Adrenal gland (tissue), 12 donors: ENCODE results near the gene IL17RD. TPM values are rescaled to one million over a fixed set of nuclear protein-coding genes. Genes with fewer than 3 reads are reported as not detected.
A peak's percentile ranks its signal among the peaks of the same experiment; 100 is the strongest.

ENCODE experiments used
- DNase-seq, 7 donors: peaks; one replicate each; pipeline ENCODE4 v3.0.0-alpha.2; 2019 to 2020
- H3K27ac ChIP-seq, 5 donors: fragments of 200-600 bp; sonication (generic) in 4 of 5; 1 replicate in 3 of 5; 2 replicates in 2 of 5; pipeline versions ENCODE4 v1.5.1 to v1.8.0; 2016 to 2020; ENCODE audit warnings: mild to moderate bottlenecking in 1 of 5
- H3K27me3 ChIP-seq: fragments of 200-600 bp; 2 replicates; pipeline ENCODE4 v1.8.0; 2021
- H3K36me3 ChIP-seq, 2 donors: fragments of 200-600 bp; replicated peaks in 1 of 2; 1 replicate in 1 of 2; 2 replicates in 1 of 2; pipeline versions ENCODE4 v1.5.1 to v1.8.0; 2018 to 2022
- H3K4me1 ChIP-seq, 2 donors: fragments of 200-600 bp; replicated peaks in 1 of 2; 1 replicate in 1 of 2; 2 replicates in 1 of 2; pipeline versions ENCODE4 v1.5.1 to v1.8.0; 2018 to 2021
- H3K4me3 ChIP-seq, 4 donors: fragments of 200-600 bp; sonication (generic) in 3 of 4; one replicate each; pipeline ENCODE4 v1.5.1; 2016 to 2018
- H3K9me3 ChIP-seq, 3 donors: fragments of 200-600 bp; sonication (generic) in 1 of 3; replicated peaks in 1 of 3; 1 replicate in 2 of 3; 2 replicates in 1 of 3; pipeline versions ENCODE4 v1.5.1 to v1.8.0; 2016 to 2021
- POLR2A ChIP-seq, 2 donors: fragments of 450-650 bp; IDR thresholded peaks; one replicate each; pipeline ENCODE4 v1.6.1; 2017; ENCODE audit warnings: antibody characterized with exemption in 2 of 2, mild to moderate bottlenecking in 2 of 2, moderate library complexity in 1 of 2
- WGBS, 4 donors: extraction: QIAGEN DNeasy Blood & Tissue Kit in 2 of 4; methylation state at CpG; one replicate each; pipeline versions ENCODE4 v1.1.5 to v1.1.7; 2013 to 2017; 5-methylcytosine and 5-hydroxymethylcytosine counted together
- intact Hi-C, 2 donors: fragments of 100-400 bp; cut with DNase I; formaldehyde crosslinking; loops; one replicate each; pipeline versions ENCODE4 v1.14.1 to v1.15.0; 2022 to 2023
- polyA plus RNA-seq, 3 donors: library from polyadenylated mRNA; stranded (reverse); fragments of 200-250 nt in 2 of 3; fragments of 350-450 nt in 1 of 3; fragmentation: Illumina TruSeq in 1 of 3; extraction: RNeasy Lipid Tissue Mini Kit (QIAGEN cat#74804) in 1 of 3; gene quantifications; one replicate each; pipeline ENCODE4 v1.2.3, GENCODE V29; 2013 to 2014
- total RNA-seq, 9 donors: library from RNA; depleted of rRNA in 4 of 9; stranded (reverse); fragments of >200 nt in 4 of 9; fragments of 120-200 nt in 1 of 9; fragmentation: NEBNext Ultra II Directional in 1 of 9; extraction: Animal tissue kit (Norgen Biotek cat#: 25700) in 1 of 9; gene quantifications; one replicate each; pipeline versions ENCODE4 v1.1.0 to v1.2.4, GENCODE V29; 2013 to 2023
- TF ChIP-seq, protein P1 (sequence below), 6 experiments: fragments of 450-650 bp in 4 of 6; fragments of 200-600 bp in 2 of 6; sonication (generic) in 1 of 6; IDR thresholded peaks; 1 replicate in 5 of 6; 2 replicates in 1 of 6; pipeline versions ENCODE4 v1.5.1 to v1.8.0; 2016 to 2021; ENCODE audit warnings: antibody characterized with exemption in 6 of 6, mild to moderate bottlenecking in 2 of 6, moderate library complexity in 1 of 6
- donor health status: healthy with polysubstance abuse.
- donor health status: Bipolar disorder and iron deficiency.
- donor health status: DM: yes; HTN: yes; CAD: no.
- donor health status: DM: no; HTN: no; CAD: no.
- donor health status: DM: no; HTN: no; CAD: no.
- donor health status: DM: yes; HTN: yes; CAD: no.

The IL17RD gene
- total and polyA plus RNA-seq, 12 donors = 0.44 to 7.1 (median 1.5) TPM

DNA sequence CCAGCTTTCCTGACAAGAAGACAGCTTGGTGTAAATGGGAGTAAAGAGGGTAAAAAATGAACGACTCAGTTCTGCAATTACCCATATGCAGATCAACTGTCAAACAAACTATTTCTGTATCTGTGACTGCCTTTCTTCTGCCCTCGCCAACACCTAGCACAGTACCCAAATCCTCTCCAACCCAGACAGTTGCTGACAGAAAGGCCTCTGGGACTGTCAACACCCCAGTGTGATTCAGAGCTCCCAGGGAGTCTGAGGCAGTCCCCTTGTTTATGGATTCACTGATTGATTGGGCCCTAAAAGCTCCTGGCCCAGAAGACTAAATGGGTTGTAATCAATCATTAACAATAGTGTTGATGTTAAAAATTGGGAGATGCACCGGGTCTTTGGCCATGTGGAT lies 20.2 kb downstream of the IL17RD start:
- Histone ChIP-seq H3K36me3 (no peaks in the 10 kb centered on the region), H3K4me1 (peaks cover 0 to 7% of the 10 kb centered on the region in 2 donors), H3K27me3 (no peaks in the 10 kb centered on the region), H3K9me3 (no peaks in the 10 kb centered on the region), H3K4me3 (no peak overlapping the region), H3K27ac (no peak overlapping the region)
- TF ChIP-seq, protein P1, sequence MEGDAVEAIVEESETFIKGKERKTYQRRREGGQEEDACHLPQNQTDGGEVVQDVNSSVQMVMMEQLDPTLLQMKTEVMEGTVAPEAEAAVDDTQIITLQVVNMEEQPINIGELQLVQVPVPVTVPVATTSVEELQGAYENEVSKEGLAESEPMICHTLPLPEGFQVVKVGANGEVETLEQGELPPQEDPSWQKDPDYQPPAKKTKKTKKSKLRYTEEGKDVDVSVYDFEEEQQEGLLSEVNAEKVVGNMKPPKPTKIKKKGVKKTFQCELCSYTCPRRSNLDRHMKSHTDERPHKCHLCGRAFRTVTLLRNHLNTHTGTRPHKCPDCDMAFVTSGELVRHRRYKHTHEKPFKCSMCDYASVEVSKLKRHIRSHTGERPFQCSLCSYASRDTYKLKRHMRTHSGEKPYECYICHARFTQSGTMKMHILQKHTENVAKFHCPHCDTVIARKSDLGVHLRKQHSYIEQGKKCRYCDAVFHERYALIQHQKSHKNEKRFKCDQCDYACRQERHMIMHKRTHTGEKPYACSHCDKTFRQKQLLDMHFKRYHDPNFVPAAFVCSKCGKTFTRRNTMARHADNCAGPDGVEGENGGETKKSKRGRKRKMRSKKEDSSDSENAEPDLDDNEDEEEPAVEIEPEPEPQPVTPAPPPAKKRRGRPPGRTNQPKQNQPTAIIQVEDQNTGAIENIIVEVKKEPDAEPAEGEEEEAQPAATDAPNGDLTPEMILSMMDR (IDR thresholded peaks at IDR 0.05) = no peak
- TF ChIP-seq POLR2A (IDR thresholded peaks at IDR 0.05) = no peak
- intact Hi-C loops = no loop called here
- 73 to 83% (median 75%) methylated on average over 3 of the region's 3 CpGs for WGBS, 4 donors
- no peak for DNase-seq

DNA sequence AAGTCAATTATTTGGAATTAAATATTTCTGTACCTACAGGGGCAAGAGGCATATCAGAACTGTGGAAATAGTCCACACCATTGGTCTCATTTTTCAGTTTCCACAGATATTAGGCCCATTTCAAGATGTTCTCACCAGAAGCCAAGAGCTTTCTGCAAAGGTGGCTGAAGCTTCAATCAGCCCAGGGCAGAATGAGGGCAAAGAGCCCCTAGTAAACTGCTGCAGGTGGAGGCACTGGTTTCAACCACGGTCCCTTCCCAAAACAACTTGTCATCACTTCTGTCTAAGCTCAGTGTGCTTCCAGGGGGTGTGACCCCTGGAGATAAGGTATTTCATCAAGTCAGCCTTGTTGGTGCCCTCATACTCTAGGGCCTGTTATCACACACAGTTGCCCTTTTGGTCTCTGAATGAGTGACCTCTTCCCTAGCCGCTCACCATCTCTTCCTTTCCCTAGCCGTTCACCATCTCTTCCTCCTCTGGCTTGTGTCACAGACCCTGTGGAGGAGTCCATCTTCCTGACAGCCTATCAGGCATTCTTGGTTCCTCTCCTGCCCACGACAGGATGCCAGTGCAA lies 21.2 kb downstream of the IL17RD start:
- Histone ChIP-seq H3K4me1 (peaks cover 0 to 7% of the 10 kb centered on the region in 2 donors), H3K4me3 (no peak overlapping the region), H3K27me3 (no peaks in the 10 kb centered on the region), H3K9me3 (no peaks in the 10 kb centered on the region), H3K36me3 (no peaks in the 10 kb centered on the region), H3K27ac (no peak overlapping the region)
- DNase-seq = no peak
- WGBS, 4 donors = 74 to 88% (median 79%) methylated on average over 4 of the region's 4 CpGs
- TF ChIP-seq, protein P1 (IDR thresholded peaks at IDR 0.05) = no peak
- no peak for TF ChIP-seq POLR2A (IDR thresholded peaks at IDR 0.05)
- intact Hi-C loops = no loop called here

DNA sequence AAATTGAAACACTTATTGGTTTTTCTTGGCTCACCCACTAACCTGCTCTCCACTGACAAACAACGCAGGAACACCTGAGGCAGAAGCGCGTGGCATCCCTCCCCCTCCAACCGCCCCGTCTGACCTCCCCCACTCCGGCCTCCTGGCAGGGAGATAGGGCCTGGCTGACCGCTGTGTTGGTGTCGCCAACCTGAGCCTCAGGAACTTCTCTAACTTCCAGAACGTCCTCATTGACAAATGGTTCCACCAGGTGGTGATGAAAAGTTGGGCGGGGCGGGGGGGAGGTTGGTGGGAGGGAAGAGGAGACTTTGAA lies 22.8 kb downstream of the IL17RD start:
- Histone ChIP-seq H3K27ac (no peak overlapping the region), H3K4me1 (peaks cover 0 to 7% of the 10 kb centered on the region in 2 donors), H3K36me3 (no peaks in the 10 kb centered on the region), H3K4me3 (no peak overlapping the region), H3K9me3 (no peaks in the 10 kb centered on the region), H3K27me3 (no peaks in the 10 kb centered on the region)
- peak in 1 of 7 donors; percentile 35 for DNase-seq
- intact Hi-C loops = no loop called here
- no peak for TF ChIP-seq POLR2A (IDR thresholded peaks at IDR 0.05)
- TF ChIP-seq, protein P1 (IDR thresholded peaks at IDR 0.05) = no peak
- 56 to 72% (median 67%) methylated on average over 11 of the region's 11 CpGs for WGBS, 4 donors

DNA sequence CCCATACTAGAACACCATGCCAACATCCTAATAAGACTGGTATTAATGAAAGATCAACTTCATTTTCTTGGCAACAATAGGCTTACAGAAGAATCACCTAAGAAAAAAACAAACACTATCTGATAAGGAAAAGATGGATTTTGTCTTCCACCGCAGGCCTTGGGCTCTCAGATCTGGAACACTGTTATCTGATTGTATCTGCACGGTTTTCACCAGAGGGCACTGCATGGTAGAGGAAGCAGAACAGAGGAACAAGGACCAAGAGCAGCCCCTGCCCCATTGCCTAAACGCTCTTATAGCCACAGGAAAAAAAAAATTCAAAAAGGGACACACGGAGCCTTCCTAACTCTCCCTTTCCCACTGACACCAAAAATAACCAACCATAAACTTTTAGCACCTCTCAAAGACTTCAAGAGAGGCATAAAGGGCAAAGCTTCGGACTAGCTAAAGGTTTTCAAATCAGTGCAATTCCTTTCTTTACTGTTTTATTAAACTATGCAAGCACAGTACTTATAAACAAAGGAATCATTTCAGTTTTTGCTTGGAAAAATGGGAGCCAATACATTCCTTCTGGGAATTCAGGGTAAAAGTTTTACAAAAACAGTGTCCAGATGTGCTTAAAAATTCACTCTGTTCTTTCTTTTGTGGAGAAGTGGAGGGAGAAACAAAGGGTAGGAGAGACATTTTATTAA lies 23.3 kb downstream of the IL17RD start:
- 23 to 44% (median 27%) methylated on average over 5 of the region's 5 CpGs for WGBS, 4 donors
- TF ChIP-seq, protein P1 (IDR thresholded peaks at IDR 0.05) = no peak
- no peak for TF ChIP-seq POLR2A (IDR thresholded peaks at IDR 0.05)
- peak in 2 of 7 donors; percentile 26 to 43 for DNase-seq
- Histone ChIP-seq H3K36me3 (no peaks in the 10 kb centered on the region), H3K4me1 (peaks cover 0 to 7% of the 10 kb centered on the region in 2 donors), H3K27ac (no peak overlapping the region), H3K9me3 (no peaks in the 10 kb centered on the region), H3K27me3 (no peaks in the 10 kb centered on the region), H3K4me3 (no peak overlapping the region)
- intact Hi-C loops = no loop called here
